ENCODE data around the gene NCOA1. TPM values are rescaled to one million over a fixed set of nuclear protein-coding genes. Genes with fewer than 3 reads are reported as not detected.
"Not testable (repeated sequence)": the region's sequence is repeated elsewhere in the genome, so short reads cannot be mapped to it uniquely, and the experiment has no call there.

Gene NCOA1
- total RNA-seq, 4 donors from 2014 or later: 42.3 to 66.9 (median 47.4) TPM

DNA sequence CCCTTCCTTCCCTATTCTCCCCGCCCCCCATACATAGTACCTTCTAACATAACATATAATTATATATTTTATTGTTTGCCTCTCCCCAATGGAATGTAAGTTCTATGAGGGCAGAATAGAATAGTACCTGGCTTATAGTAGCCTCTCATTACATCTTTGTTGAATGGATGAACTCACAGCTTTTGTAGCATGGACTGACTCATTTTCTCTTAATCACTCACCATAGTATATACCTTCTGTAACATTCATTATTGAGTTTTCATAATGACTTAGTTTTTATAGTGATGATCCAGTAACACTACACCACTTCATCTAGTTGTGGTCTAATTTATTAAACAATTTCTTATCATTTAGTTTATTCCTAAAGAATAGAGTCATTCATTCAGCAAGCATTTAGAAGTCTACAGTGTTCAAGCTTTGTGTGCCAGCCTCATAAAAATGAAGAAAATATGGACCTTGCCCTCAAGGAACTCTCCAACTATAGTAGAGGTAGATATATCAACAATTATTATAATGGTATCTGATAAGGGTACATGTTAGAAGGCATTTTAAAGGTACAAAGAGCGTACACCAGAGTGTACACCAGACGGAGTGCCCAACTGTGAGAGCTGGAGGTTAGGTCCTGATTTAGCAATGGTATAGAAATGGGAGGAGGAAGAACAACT lies 31.1 kb downstream of the NCOA1 start:
- Histone ChIP-seq H3K4me1 (peaks cover 0 to 20% (median 0%) of the 10 kb centered on the region in 3 donors), H3K4me3 (no peak overlapping the region), H3K9me3 (no peaks in the 10 kb centered on the region), H3K27me3 (no peaks in the 10 kb centered on the region), H3K27ac (no peak overlapping the region), H3K36me3 (no peaks in the 10 kb centered on the region)
- TF ChIP-seq POLR2AphosphoS5 (IDR thresholded peaks at IDR 0.05) (no peak), POLR2A (IDR thresholded peaks at IDR 0.05) (no peak), EP300 (IDR thresholded peaks at IDR 0.05) (no peak)
- TF ChIP-seq, protein P1, sequence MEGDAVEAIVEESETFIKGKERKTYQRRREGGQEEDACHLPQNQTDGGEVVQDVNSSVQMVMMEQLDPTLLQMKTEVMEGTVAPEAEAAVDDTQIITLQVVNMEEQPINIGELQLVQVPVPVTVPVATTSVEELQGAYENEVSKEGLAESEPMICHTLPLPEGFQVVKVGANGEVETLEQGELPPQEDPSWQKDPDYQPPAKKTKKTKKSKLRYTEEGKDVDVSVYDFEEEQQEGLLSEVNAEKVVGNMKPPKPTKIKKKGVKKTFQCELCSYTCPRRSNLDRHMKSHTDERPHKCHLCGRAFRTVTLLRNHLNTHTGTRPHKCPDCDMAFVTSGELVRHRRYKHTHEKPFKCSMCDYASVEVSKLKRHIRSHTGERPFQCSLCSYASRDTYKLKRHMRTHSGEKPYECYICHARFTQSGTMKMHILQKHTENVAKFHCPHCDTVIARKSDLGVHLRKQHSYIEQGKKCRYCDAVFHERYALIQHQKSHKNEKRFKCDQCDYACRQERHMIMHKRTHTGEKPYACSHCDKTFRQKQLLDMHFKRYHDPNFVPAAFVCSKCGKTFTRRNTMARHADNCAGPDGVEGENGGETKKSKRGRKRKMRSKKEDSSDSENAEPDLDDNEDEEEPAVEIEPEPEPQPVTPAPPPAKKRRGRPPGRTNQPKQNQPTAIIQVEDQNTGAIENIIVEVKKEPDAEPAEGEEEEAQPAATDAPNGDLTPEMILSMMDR (IDR thresholded peaks at IDR 0.05): no peak
- 86 to 100% methylated on average over 3 of the region's 3 CpGs for WGBS, 2 donors (ENCODE audit: low coverage in 1 of 2)
- no peak for ATAC-seq

DNA sequence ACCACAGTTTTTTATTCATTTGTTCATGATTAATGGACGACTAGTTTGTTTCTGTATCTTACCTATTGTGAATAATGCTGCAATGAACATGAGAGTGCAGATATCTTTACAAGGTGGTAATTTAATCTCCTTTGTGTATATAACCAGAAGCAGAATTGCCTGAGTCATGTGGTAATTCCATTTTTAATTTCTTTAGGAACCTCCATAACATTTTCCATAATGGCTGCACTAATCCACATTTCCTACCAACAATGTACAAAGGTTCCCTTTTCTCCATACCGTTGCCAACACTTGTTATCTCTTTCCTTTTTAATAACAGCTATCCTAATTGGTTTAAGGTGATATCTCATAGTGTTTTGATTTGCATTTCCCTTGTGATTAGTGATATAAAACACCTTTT lies 36.5 kb downstream of the NCOA1 start:
- TF ChIP-seq EP300 (IDR thresholded peaks at IDR 0.05) (no peak), POLR2A (IDR thresholded peaks at IDR 0.05) (no peak), POLR2AphosphoS5 (IDR thresholded peaks at IDR 0.05) (no peak)
- TF ChIP-seq, protein P1 (IDR thresholded peaks at IDR 0.05): no peak
- no peak overlapping the region for H3K27ac ChIP-seq
- H3K36me3 ChIP-seq: no peaks in the 10 kb centered on the region
- H3K27me3 ChIP-seq: no peaks in the 10 kb centered on the region
- WGBS, 2 donors (ENCODE audit: low coverage in 1 of 2): 79 to 88% methylated on average over 2 of the region's 2 CpGs
- peaks cover 0 to 6% (median 0%) of the 10 kb centered on the region in 3 donors for H3K9me3 ChIP-seq
- no peaks in the 10 kb centered on the region for H3K4me1 ChIP-seq
- ATAC-seq: no peak
- H3K4me3 ChIP-seq: no peak overlapping the region

DNA sequence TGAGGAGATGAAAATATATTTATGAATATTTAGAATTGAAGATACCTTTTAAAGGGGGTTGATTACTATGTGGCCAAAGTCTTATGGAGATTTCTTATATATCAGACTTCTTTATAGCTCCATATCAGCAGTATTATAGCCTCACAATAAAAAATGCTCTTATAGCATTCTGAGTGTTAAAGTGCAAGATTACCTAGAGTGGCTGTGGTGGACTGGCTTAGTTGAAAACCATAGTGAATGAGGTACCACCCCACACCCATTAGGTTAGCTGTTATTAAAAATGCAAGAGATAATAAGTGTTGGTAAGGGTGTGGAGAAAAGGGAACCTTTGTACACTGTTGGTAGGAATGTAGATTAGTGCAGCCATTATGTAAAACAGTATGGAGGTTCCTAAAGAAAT lies 39.7 kb downstream of the NCOA1 start:
- Histone ChIP-seq H3K27me3 (no peaks in the 10 kb centered on the region), H3K27ac (no peak overlapping the region), H3K4me3 (no peak overlapping the region), H3K4me1 (no peaks in the 10 kb centered on the region), H3K9me3 (peaks cover 0 to 9% (median 0%) of the 10 kb centered on the region in 3 donors), H3K36me3 (no peaks in the 10 kb centered on the region)
- ATAC-seq: no peak
- TF ChIP-seq, protein P1 (IDR thresholded peaks at IDR 0.05): no peak
- TF ChIP-seq EP300 (IDR thresholded peaks at IDR 0.05) (no peak), POLR2AphosphoS5 (IDR thresholded peaks at IDR 0.05) (no peak), POLR2A (IDR thresholded peaks at IDR 0.05) (no peak)

DNA sequence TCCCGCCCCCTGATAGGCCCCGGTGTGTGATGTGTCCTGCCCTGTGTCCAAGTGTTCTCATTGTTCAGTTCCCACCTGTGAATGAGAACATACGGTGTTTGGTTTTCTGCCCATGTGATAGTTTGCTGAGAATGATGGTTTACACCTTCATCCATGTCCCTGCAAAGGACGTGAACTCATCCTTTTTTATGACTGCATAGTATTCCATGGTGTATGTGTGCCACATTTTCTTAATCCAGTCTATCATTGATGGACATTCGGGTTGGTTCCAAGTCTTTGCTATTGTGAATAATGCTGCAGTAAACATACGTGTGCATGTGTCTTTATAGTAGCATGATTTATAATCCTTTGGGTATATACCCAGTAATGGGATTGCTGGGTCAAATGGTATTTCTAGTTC lies 40.6 kb downstream of the NCOA1 start:
- not testable (repeated sequence) for H3K36me3 ChIP-seq, H3K9me3 ChIP-seq, H3K27ac ChIP-seq, H3K27me3 ChIP-seq, H3K4me1 ChIP-seq, ATAC-seq, H3K4me3 ChIP-seq
- 96 to 97% methylated on average over 6 of the region's 6 CpGs for WGBS, 2 donors (ENCODE audit: low coverage in 1 of 2)

DNA sequence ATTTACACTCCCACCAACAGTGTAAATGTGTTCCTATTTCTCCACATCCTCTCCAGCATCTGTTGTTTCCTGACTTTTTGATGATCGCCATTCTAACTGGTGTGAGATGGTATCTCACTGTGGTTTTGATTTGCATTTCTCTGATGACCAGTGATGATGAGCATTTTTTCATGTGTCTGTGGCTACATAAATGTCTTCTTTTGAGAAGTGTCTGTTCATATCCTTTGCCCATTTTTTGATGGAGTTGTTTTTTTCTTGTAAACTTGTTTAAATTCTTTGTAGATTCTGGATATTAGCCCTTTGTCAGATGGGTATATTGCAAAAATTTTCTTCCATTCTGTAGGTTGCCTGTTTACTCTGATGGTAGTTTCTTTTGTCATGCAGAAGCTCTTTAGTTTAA lies 41.0 kb downstream of the NCOA1 start:
- H3K4me1 ChIP-seq, H3K27me3 ChIP-seq, H3K9me3 ChIP-seq, ATAC-seq, H3K27ac ChIP-seq, H3K4me3 ChIP-seq, H3K36me3 ChIP-seq: not testable (repeated sequence)
- WGBS, 2 donors (ENCODE audit: low coverage in 1 of 2): 89% methylated on average over 1 of the region's 1 CpG; no CpG with 5 or more reads in 1 of the 2 donors

DNA sequence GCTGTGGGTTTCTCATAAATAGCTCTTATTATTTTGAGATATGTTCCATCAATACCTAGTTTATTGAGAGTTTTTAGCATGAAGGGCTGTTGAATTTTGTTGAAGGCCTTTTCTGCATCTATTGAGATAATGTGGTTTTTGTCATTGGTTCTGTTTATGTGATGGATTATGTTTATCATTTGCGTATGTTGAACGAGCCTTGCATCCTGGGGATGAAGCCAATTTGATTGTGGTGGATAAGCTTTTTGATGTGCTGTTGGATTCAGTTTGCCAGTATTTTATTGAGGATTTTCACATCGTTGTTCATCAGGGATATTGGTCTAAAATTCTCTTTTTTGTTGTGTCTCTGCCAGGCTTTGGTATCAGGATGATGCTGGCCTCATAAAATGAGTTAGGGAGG lies 42.5 kb downstream of the NCOA1 start:
- not testable (repeated sequence) for H3K4me1 ChIP-seq, H3K4me3 ChIP-seq, ATAC-seq, H3K27ac ChIP-seq, H3K27me3 ChIP-seq, H3K9me3 ChIP-seq, H3K36me3 ChIP-seq
- 70 to 89% methylated on average over 2 to 3 of the region's 3 CpGs for WGBS, 2 donors (ENCODE audit: low coverage in 1 of 2)

Measured in gastroesophageal sphincter (tissue), 4 donors.